Neuronal stem cell (in vitro differentiated cells): Measurements from ENCODE around the gene PHLDB1.

ENCODE experiments used
- DNase-seq: peaks from one replicate; pipeline ENCODE4 v3.0.0-alpha.2; 2013; ENCODE audit warnings: low spot score
- H2AFZ ChIP-seq: one replicate; pipeline ENCODE4 v1.6.1; 2013; ENCODE audit warnings: mild to moderate bottlenecking, low read length, inconsistent platforms
- H2AK5ac ChIP-seq: 2 replicates; pipeline ENCODE4 v1.6.1; 2013; ENCODE audit warnings: low read depth, mild to moderate bottlenecking, inconsistent platforms, low read length, moderate library complexity, mixed read lengths
- H2BK120ac ChIP-seq: 2 replicates; pipeline ENCODE4 v1.6.1; 2013; ENCODE audit warnings: low read depth, mild to moderate bottlenecking, inconsistent platforms, low read length, moderate library complexity, mixed read lengths
- H2BK12ac ChIP-seq: one replicate; pipeline ENCODE4 v1.6.1; 2013; ENCODE audit warnings: low read length, inconsistent platforms
- H2BK15ac ChIP-seq: 2 replicates; pipeline ENCODE4 v1.6.1; 2013; ENCODE audit warnings: mild to moderate bottlenecking, low read length, inconsistent platforms, mixed read lengths
- H2BK5ac ChIP-seq: one replicate; pipeline ENCODE4 v1.6.1; 2013; ENCODE audit warnings: inconsistent platforms, mild to moderate bottlenecking, low read length, moderate library complexity
- H3K14ac ChIP-seq: one replicate; pipeline ENCODE4 v1.6.1; 2013; ENCODE audit warnings: low read length, inconsistent platforms
- H3K18ac ChIP-seq: 2 replicates; pipeline ENCODE4 v1.6.1; 2013; ENCODE audit warnings: low read length, inconsistent platforms
- H3K23ac ChIP-seq: 2 replicates; pipeline ENCODE4 v1.6.1; 2013; ENCODE audit warnings: low read depth, mild to moderate bottlenecking, mixed read lengths, low read length, inconsistent platforms; ENCODE audit not compliant: poor library complexity
- H3K27ac ChIP-seq: replicated peaks from 3 replicates; pipeline ENCODE4 v1.5.1; 2013; ENCODE audit warnings: low read length, inconsistent platforms
- H3K27me3 ChIP-seq, 3 experiments: 2 replicates each; pipeline ENCODE4 v1.6.1; 2013; ENCODE audit warnings: low read length in 3 of 3, mild to moderate bottlenecking in 2 of 3, inconsistent platforms in 1 of 3, low read depth in 1 of 3, mixed read lengths in 1 of 3, moderate library complexity in 1 of 3; ENCODE audit not compliant: control insufficient read depth in 3 of 3, insufficient read depth in 3 of 3
- H3K36me3 ChIP-seq, 2 donors: replicated peaks in 1 of 2; 2 replicates each; pipeline ENCODE4 v1.6.1; 2013; ENCODE audit warnings: low read length in 2 of 2; ENCODE audit not compliant: control insufficient read depth in 2 of 2, insufficient read depth in 2 of 2
- H3K4ac ChIP-seq: 2 replicates; pipeline ENCODE4 v1.6.1; 2013; ENCODE audit warnings: inconsistent platforms, mild to moderate bottlenecking, low read length, moderate library complexity
- H3K4me1 ChIP-seq, 2 donors: 1 replicate in 1 of 2; 2 replicates in 1 of 2; pipeline ENCODE4 v1.6.1; 2013; ENCODE audit warnings: low read length in 2 of 2, low read depth in 1 of 2; ENCODE audit not compliant: control insufficient read depth in 2 of 2, insufficient read depth in 1 of 2
- H3K4me2 ChIP-seq: one replicate; pipeline ENCODE4 v1.6.1; 2013; ENCODE audit warnings: mild to moderate bottlenecking, low read length, inconsistent platforms; ENCODE audit not compliant: insufficient read depth, poor library complexity, severe bottlenecking
- H3K4me3 ChIP-seq, 2 donors: 2 replicates each; pipeline ENCODE4 v1.5.1; 2013; ENCODE audit warnings: low read length in 2 of 2, mild to moderate bottlenecking in 2 of 2, inconsistent platforms in 1 of 2, moderate library complexity in 1 of 2
- H3K79me1 ChIP-seq: one replicate; pipeline ENCODE4 v1.6.1; 2013; ENCODE audit warnings: low read depth, mild to moderate bottlenecking, inconsistent platforms, low read length, moderate library complexity
- H3K9ac ChIP-seq: one replicate; pipeline ENCODE4 v1.6.1; 2013; ENCODE audit warnings: mild to moderate bottlenecking, low read depth, low read length, inconsistent platforms; ENCODE audit not compliant: poor library complexity
- H3K9me3 ChIP-seq, 2 donors: replicated peaks in 1 of 2; 2 replicates each; pipeline versions ENCODE3 to v1.6.1; 2013; ENCODE audit warnings: low read length in 2 of 2, mild to moderate bottlenecking in 2 of 2, inconsistent platforms in 1 of 2, low read depth in 1 of 2, mixed read lengths in 1 of 2, moderate library complexity in 1 of 2; ENCODE audit not compliant: control insufficient read depth in 2 of 2, insufficient read depth in 1 of 2
- H4K8ac ChIP-seq: one replicate; pipeline ENCODE4 v1.6.1; 2013; ENCODE audit warnings: low read depth, mild to moderate bottlenecking, inconsistent platforms, low read length, moderate library complexity
- H4K91ac ChIP-seq: one replicate; pipeline ENCODE4 v1.6.1; 2013; ENCODE audit warnings: low read length, low read depth, mild to moderate bottlenecking, inconsistent platforms; ENCODE audit not compliant: poor library complexity
- WGBS, 2 donors: extraction: QIAGEN DNeasy Blood & Tissue Kit; methylation state at CpG; one replicate each; pipeline ENCODE4 v1.1.7; 2013; ENCODE audit warnings: missing lambda C conversion rate in 2 of 2, mixed read lengths in 1 of 2; ENCODE audit not compliant: insufficient read length in 2 of 2, insufficient replicate concordance in 1 of 2; ENCODE audit errors: extremely low coverage in 2 of 2; 5-methylcytosine and 5-hydroxymethylcytosine counted together

Gene PHLDB1

DNA sequence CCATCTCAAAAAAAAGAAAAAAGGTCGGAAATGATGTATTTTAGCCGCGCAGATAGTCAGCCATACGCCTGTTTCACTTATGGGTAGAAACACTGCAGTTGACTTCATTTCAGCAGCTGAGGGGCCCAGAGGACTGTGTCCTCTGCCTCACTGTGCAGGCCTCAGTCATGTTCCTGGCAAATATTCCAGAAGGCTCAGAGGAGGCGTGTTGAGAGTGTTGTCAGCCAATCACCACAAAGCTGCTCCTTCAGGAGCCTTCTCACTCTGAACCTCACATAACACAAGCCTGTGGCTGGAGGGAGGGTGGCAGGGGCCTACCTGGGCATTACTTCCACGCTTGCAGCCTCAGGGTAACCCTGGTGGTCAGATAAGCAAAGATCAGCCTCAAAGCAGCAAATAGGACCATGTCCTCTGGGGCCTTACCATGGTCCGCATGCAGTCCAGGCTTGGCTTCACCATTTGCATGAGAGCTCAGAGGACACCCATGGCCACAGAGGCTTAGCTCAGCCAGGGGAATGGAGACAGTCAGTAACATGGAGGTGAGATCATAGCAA, 89.3 kb downstream of the PHLDB1 start:
- Histone ChIP-seq H3K27ac (no peak overlapping the region), H2BK120ac (no peak overlapping the region), H3K27me3 (no peaks in the 10 kb centered on the region), H3K4ac (no peak overlapping the region), H3K4me2 (no peak overlapping the region), H2BK5ac (no peak overlapping the region), H2BK12ac (no peak overlapping the region), H3K23ac (no peak overlapping the region), H2BK15ac (no peak overlapping the region), H3K14ac (no peak overlapping the region), H3K79me1 (no peaks in the 10 kb centered on the region), H3K9me3 (peaks cover 0 to 3% of the 10 kb centered on the region in 2 donors), H3K18ac (no peak overlapping the region), H3K9ac (no peak overlapping the region), H3K36me3 (no peaks in the 10 kb centered on the region), H4K8ac (no peak overlapping the region), H2AK5ac (peak overlapping the region; percentile 11), H2AFZ (peak overlapping the region; percentile 22), H4K91ac (no peak overlapping the region), H3K4me1 (peaks cover 0 to 2% of the 10 kb centered on the region in 2 donors), H3K4me3 (no peak overlapping the region)
- DNase-seq: no peak
- WGBS, 2 donors: no CpG with 5 or more reads among the region's 7 CpGs

DNA sequence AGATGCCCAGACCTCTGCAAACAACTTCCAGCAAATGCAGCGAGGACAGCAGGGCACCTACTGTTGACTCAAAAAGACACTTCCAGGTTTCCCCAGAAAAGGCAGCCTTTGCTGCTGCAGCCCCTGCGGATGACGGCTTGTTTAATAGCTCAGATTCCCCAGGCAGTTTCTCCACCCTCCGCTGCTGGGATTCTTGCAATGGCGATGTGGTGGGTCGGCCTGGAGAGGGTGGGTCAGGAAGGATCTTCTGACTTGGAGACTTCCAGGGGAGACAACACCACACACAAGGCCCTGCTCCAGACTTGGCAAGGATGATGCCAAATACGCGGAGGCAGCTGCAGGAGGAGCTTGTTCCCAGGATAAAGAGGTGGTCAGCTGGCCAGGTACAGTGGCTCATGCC, 89.9 kb downstream of the PHLDB1 start:
- no peak overlapping the region for H2AFZ ChIP-seq
- H3K4me2 ChIP-seq: no peak overlapping the region
- no peak overlapping the region for H3K23ac ChIP-seq
- no peak overlapping the region for H4K8ac ChIP-seq
- no peak overlapping the region for H2BK12ac ChIP-seq
- H2BK15ac ChIP-seq: no peak overlapping the region
- H3K14ac ChIP-seq: no peak overlapping the region
- no peak overlapping the region for H2AK5ac ChIP-seq
- no peak overlapping the region for H4K91ac ChIP-seq
- peaks cover 0 to 3% of the 10 kb centered on the region in 2 donors for H3K9me3 ChIP-seq
- peaks cover 0 to 2% of the 10 kb centered on the region in 2 donors for H3K4me1 ChIP-seq
- WGBS, 2 donors: no CpG with 5 or more reads among the region's 8 CpGs
- H2BK120ac ChIP-seq: no peak overlapping the region
- no peaks in the 10 kb centered on the region for H3K36me3 ChIP-seq
- no peak overlapping the region for H3K4me3 ChIP-seq
- DNase-seq: no peak
- H3K79me1 ChIP-seq: no peaks in the 10 kb centered on the region
- H3K27me3 ChIP-seq: no peaks in the 10 kb centered on the region
- H3K9ac ChIP-seq: no peak overlapping the region
- H3K4ac ChIP-seq: no peak overlapping the region
- no peak overlapping the region for H2BK5ac ChIP-seq
- no peak overlapping the region for H3K18ac ChIP-seq
- no peak overlapping the region for H3K27ac ChIP-seq

DNA sequence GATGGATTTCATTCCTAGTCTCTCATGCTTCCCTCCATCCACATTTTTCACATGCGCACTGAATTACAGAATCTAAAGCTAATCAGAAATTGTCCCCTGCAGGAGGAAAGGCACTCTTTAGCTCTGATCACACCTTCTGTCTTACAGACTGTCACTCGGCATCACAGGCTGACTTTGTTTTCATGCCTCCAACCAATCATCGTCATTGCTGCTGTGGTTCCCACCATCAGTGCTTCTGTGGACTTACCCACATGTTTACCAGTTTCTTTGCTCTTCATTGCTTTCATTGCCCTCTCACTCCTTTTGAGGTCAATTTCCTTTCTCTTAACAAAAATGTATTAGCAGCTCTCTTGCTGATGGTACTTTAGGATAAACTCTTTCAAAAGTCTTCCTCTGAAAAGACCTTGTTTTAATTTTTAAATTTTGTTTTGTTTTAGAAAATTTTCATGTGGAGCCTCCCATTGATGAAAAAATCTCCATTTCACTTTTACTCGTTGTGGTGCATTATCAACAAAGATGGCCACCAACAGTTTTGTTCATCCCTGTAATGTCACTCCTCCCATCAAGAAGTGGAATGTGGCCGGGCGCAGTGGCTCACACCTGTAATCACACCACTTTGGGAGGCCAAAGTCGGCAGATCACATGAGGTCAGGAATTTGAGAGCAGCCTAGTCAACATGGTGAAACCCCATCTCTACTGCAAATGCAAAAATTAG, 92.2 kb downstream of the PHLDB1 start:
- Histone ChIP-seq H3K4me3 (no peak overlapping the region), H3K4me2 (no peak overlapping the region), H3K9me3 (peaks cover 0 to 3% of the 10 kb centered on the region in 2 donors), H2AK5ac (no peak overlapping the region), H2BK12ac (no peak overlapping the region), H3K79me1 (no peaks in the 10 kb centered on the region), H3K9ac (no peak overlapping the region), H3K23ac (no peak overlapping the region), H3K27me3 (no peaks in the 10 kb centered on the region), H2BK15ac (no peak overlapping the region), H4K8ac (no peak overlapping the region), H3K18ac (no peak overlapping the region), H2BK5ac (no peak overlapping the region), H3K14ac (no peak overlapping the region), H3K36me3 (no peaks in the 10 kb centered on the region), H3K27ac (no peak overlapping the region), H4K91ac (no peak overlapping the region), H3K4me1 (no peaks in the 10 kb centered on the region), H2AFZ (no peak overlapping the region), H3K4ac (no peak overlapping the region), H2BK120ac (no peak overlapping the region)
- WGBS, 2 donors: no CpG with 5 or more reads among the region's 7 CpGs
- DNase-seq: no peak

GRCh38 chr11:118703563-118704106, 96.2 kb downstream of the PHLDB1 start:
- Histone ChIP-seq H2AFZ (no peak overlapping the region), H3K4me1 (peaks cover 9 to 12% of the 10 kb centered on the region in 2 donors), H3K4me3 (no peak overlapping the region)

More at GRCh38 chr11:118703563-118704106, 96.2 kb downstream of the PHLDB1 start:
- no peak overlapping the region for H3K23ac ChIP-seq
- no peak overlapping the region for H2BK12ac ChIP-seq
- no peak overlapping the region for H4K8ac ChIP-seq
- no peak overlapping the region for H3K14ac ChIP-seq
- no peak overlapping the region for H2BK120ac ChIP-seq
- H3K36me3 ChIP-seq: no peaks in the 10 kb centered on the region
- no peak overlapping the region for H4K91ac ChIP-seq
- H2BK5ac ChIP-seq: no peak overlapping the region
- H3K9me3 ChIP-seq: peaks cover 0 to 3% of the 10 kb centered on the region in 2 donors
- no peak overlapping the region for H3K27ac ChIP-seq
- H2BK15ac ChIP-seq: no peak overlapping the region
- no peak overlapping the region for H3K18ac ChIP-seq
- no peak overlapping the region for H3K4me2 ChIP-seq
- DNase-seq: no peak
- no CpG with 5 or more reads among the region's 5 CpGs for WGBS, 2 donors
- H2AK5ac ChIP-seq: peak overlapping the region; percentile 33
- H3K27me3 ChIP-seq: peaks cover 0 to 13% (median 0%) of the 10 kb centered on the region in 3 experiments
- H3K4ac ChIP-seq: no peak overlapping the region
- H3K79me1 ChIP-seq: no peaks in the 10 kb centered on the region
- no peak overlapping the region for H3K9ac ChIP-seq
